GM21360 (cell line): ENCODE results near the gene ACP4.

ENCODE experiments used
- ATAC-seq: cut with Tn5 transposase; IDR thresholded peaks from one replicate; pipeline ENCODE4 v1.9.1; 2021; ENCODE audit warnings: mild to moderate bottlenecking, moderate library complexity; ENCODE audit not compliant: unreplicated experiment

The ACP4 gene

GRCh38 chr19:50820549-50821247 is 30.5 kb downstream of the ACP4 start:
- ATAC-seq: no peak

DNA sequence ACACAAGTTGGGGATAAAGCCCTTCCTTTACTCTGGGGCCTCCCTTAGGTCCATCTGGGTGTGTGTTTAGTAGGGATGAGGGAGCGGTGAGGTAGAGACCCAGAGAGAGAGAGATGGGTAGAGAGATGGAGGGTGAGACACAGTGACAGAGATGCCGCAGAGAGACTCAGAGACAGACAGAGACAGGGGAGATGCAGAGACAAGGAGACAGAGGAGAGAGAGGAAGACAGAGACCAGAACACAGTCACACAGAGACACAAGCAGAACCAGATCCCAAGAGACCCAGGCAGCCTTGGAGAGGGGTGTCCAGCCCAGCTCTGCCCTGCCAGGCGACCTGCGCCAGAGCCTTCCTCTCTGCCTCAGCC is 31.0 kb downstream of the ACP4 start:
- ATAC-seq: no peak

DNA sequence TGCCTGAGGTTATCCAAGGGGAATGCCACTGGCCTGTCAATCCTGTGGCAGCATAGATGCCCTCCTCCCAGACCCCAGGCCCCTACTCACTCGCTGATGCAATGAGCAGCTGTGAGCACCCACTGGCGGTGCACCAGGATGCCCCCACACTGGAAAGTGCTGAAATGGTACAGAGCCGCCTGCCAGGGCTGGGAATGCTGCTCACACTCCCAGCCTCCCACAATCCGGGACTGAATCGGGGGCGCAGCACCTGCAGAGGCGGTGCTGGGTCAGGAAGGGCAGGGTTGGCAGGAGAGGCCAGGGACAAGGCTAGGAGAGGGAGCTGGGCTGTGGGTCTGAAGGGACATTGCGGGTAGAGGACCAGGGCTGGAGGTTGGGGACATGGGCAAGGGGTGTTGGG is 31.4 kb downstream of the ACP4 start:
- no peak for ATAC-seq

- ATAC-seq: no peak
Measured at GRCh38 chr19:50822661-50823208, 32.5 kb downstream of the ACP4 start.

GRCh38 chr19:50823389-50824042 is 33.3 kb downstream of the ACP4 start, which contains the start of gene KLK1:
TSS of gene KLK1 (minus strand) at chr19:50823787. CDS start at chr19:50823748, 39 bp downstream.
- ATAC-seq: no peak

- ATAC-seq: no peak
Measured at GRCh38 chr19:50826492-50827240, 36.5 kb downstream of the ACP4 start.

DNA sequence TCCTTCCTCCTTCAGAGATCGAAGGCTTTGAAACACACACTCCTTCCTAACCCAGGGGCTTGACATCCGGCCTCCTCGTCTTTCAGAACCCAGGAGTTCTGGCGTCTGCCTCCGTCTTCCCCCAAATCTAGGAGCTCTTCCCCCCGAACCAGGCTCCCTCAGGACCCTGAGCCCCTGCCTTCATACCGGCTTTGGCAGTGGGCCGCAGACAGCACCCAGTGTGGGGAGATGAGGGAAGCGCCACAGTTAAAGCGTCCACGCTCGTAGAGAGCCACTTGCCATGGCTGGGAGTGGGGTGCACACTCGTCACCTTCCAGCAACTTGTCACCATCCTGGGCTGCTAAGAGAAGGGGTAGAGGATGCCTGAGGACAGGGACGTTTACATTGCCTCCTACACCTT is 37.3 kb downstream of the ACP4 start:
- ATAC-seq: no peak

DNA sequence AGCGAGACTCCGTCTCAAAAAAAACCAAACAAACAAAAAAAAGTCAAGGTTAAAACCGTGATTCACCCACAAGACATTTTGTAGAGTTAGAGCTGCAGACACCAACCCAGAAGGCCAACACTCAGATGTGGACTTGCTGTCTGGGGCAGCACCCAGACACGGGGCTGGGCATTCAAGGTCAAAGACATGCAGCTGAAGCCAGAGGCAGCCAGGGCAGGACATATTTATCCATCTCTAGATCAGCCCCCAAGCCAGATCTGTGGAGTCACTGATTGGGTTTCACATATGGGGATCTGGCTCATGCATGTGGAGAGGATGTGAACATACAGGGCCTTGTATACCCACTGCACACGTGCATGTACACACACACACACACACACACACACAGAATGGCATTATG is 39.6 kb downstream of the ACP4 start:
- ATAC-seq: no peak

GRCh38 chr19:50830266-50831025 is 40.2 kb downstream of the ACP4 start:
- ATAC-seq: no peak

DNA sequence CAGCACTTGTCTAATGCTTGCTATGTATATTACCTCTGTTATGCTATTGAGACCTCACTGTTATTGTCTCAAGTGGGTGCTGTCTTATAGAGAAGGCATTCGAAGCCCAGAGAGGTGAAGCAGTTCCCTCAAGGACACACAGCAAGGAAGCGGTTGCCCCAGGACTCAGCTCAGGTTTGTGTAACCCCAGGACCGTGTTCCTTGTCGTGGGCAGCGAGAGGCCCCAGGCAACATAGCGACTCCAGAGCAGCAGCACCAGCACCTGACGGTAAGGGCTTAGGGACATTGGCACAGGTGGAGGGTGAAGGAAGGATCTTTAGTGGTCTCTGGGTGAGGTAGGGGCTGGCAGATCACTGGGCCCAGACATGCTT is 40.8 kb downstream of the ACP4 start:
- ATAC-seq: no peak

DNA sequence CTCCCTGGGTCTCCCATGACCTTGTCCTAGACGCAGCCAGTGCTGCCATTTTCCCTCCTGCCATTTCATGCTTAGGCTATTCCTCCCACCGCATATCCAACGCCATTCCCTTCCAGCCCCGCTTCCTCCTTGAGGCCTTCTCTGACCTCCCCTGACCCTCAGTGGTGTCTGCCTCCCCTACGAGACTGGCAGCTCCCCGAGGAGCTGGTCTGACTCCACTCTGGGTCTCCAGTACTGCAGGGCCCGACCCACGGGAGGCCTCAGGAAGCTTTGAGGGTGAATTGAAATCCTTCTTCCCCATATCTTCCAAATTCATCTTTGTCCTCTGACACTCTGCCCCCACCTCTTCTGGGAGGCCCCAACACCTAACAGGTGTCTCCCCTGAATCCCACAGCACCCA is 42.5 kb downstream of the ACP4 start:
- no peak for ATAC-seq

- ATAC-seq: no peak
Measured at GRCh38 chr19:50833117-50833801, 43.0 kb downstream of the ACP4 start, which contains the start of gene KLK15. TSS of gene KLK15 (minus strand) at chr19:50833574. CDS start at chr19:50831492, 2,082 bp downstream.

DNA sequence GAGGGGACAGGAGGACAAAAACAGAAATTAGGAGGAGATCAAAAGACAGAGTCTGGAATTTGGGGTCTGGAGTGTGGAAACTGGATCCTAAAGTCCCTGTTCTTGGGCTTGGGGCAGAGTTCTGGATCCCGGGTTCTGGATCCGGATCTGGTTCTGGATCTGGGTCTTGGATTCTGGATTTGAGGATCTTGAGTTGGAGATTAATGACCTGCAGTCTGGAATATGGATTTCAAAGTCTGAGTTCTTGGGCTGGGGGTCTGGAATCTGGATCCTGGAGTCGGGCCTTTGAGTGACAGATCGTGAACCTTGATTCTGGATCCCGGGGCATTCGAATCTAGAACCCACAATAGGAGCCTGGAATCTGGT is 43.6 kb downstream of the ACP4 start:
- ATAC-seq: no peak

DNA sequence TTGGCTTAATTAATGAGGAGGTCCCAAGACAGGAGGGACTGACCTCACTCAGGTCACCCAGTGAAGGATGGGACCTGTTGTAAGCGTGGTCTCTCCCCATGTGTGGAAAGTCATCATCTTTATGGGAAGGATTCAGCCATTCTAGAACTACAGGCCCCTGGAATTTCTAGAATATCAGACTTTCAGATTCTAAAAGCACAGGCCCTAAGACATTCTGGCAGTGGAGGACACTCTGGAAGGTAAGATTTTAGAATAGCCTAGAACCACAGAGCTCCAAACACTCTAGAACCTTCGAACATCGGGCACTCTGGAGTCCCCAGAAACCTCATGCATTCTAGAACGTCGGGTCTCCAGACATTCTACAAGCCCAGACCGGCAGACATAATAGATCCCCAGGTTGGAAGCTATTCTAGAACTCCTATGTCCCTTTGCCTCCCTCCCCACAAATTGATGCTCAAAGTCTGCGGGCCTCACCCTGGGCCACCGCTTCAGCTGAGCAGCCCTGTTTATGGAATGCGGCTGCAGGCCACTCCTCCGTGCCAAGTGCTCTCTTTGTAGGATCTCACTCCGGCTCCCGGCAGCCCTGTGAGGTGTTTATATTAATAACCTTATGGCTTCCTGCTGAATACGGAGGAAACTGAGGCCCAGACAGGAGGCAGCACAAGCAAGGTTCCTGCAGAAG is 45.0 kb downstream of the ACP4 start:
- ATAC-seq: no peak

GRCh38 chr19:50835785-50836542 is 45.7 kb downstream of the ACP4 start:
- ATAC-seq: peak; percentile 81

GRCh38 chr19:50836543-50837195 is 46.5 kb downstream of the ACP4 start:
- ATAC-seq: no peak

GRCh38 chr19:50837300-50837699 is 47.1 kb downstream of the ACP4 start:
- ATAC-seq: no peak

DNA sequence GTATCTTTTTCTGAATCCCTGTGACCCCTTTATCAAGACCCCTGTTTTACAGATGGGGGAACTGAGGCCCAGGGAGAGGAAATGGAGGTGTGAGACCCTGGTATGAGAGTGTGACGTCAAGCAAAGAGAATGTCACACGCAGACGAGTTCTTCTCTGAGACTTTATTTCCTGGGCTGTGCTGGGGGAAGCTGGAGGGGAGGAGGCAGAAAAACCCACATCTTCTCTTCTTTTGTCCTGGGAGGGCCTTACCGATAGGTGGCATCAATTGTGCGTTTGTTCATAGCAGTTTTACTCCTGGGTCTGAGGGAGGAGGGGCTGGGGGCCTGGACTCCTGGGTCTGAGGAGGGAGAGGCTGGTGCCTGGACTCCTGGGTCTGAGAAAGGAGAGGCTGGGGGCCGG is 48.0 kb downstream of the ACP4 start:
- no peak for ATAC-seq
